Measurements from ENCODE around the gene SHB. TPM values are rescaled to one million over a fixed set of nuclear protein-coding genes. Genes with fewer than 3 reads are reported as not detected.

SHB gene
- total and polyA plus RNA-seq, 2 of the 8 experiments (the other 6 are each of a cell fraction or from before 2014, with no cell fraction given): 4.1 to 12.6 TPM

GRCh38 chr9:37947471-37947870 is 121.6 kb downstream of the SHB start:
- H3K27me3 ChIP-seq (replicated peaks in 1 of 4; ENCODE audit: control insufficient read depth in 3 of 4, extremely low read depth in 1 of 4, insufficient read depth in 3 of 4, low read length in 3 of 4): no peaks in the 10 kb centered on the region
- H4K8ac ChIP-seq (ENCODE audit: extremely low read depth, insufficient read depth, low read length): no peak overlapping the region
- no peak overlapping the region for H3K4me3 ChIP-seq (ENCODE audit: extremely low read depth in 1 of 4, insufficient read depth in 2 of 4, low read depth in 3 of 4, low read length in 4 of 4)
- no peak overlapping the region for H3K18ac ChIP-seq (ENCODE audit: extremely low read depth, low read length)
- no peak for TF ChIP-seq GABPA (IDR thresholded peaks at IDR 0.05; ENCODE audit: borderline replicate concordance, insufficient read depth, low read length)
- 76% methylated on average over 7 of the region's 7 CpGs; no CpG with 5 or more reads in 1 of the 2 experiments for WGBS, 2 experiments (ENCODE audit: extremely low coverage in 1 of 2, insufficient coverage in 1 of 2, insufficient read length in 1 of 2, insufficient replicate concordance in 2 of 2, low coverage in 1 of 2, low lambda C conversion rate in 2 of 2, missing lambda C conversion rate in 1 of 2)
- no peak overlapping the region for H4K91ac ChIP-seq (replicated peaks; ENCODE audit: insufficient read length, low read length)
- H2BK15ac ChIP-seq (ENCODE audit: low read length): no peak overlapping the region
- DNase-seq (ENCODE audit: low read depth in 1 of 2, low spot score in 2 of 2) (no peak), FAIRE-seq (no peak)
- no peak overlapping the region for H2BK120ac ChIP-seq (replicated peaks; ENCODE audit: low read depth, low read length)
- no peak overlapping the region for H3K9ac ChIP-seq (replicated peaks in 1 of 4; ENCODE audit: extremely low read depth in 1 of 4, low read depth in 3 of 4, low read length in 3 of 4)
- H4K5ac ChIP-seq (ENCODE audit: insufficient read length, low read depth, low read length): no peak overlapping the region
- H3K79me2 ChIP-seq (ENCODE audit: control insufficient read depth in 1 of 2, insufficient read depth in 2 of 2, low read length in 2 of 2): no peaks in the 10 kb centered on the region
- H3K4me1 ChIP-seq (replicated peaks in 1 of 4; ENCODE audit: control insufficient read depth in 3 of 4, insufficient read depth in 4 of 4, low read length in 3 of 4): peaks cover 6 to 21% (median 14%) of the 10 kb centered on the region in 4 experiments
- no peak overlapping the region for H2BK20ac ChIP-seq (ENCODE audit: low read length)
- H2AFZ ChIP-seq (ENCODE audit: low read length): no peak overlapping the region
- H3K23me2 ChIP-seq (ENCODE audit: low read depth, low read length): 0 out of 2 replicates have a peak, but pooled peaks cover 2% of the 10 kb centered on the region
- no peaks in the 10 kb centered on the region for H3K79me1 ChIP-seq (ENCODE audit: low read depth, low read length)
- peaks cover 2% of the 10 kb centered on the region in 2 experiments for H4K20me1 ChIP-seq (replicated peaks in 1 of 2; ENCODE audit: control insufficient read depth in 1 of 2, insufficient read depth in 2 of 2, low read length in 2 of 2)
- H2AK5ac ChIP-seq (ENCODE audit: low read depth, low read length): no peak overlapping the region
- CTCF ChIA-PET (ENCODE audit: partially characterized antibody): interaction anchor here (0.8 to 1.4 kb wide), 3 partner anchors 8 to 34 kb away, joined by 3 to 8 read pairs (median 3); no protein-coding TSS in a partner anchor
- no peak overlapping the region for H3K23ac ChIP-seq (ENCODE audit: insufficient read length)
- H2BK12ac ChIP-seq (ENCODE audit: low read depth, low read length): no peak overlapping the region
- no peak overlapping the region for H3K4ac ChIP-seq (replicated peaks; ENCODE audit: insufficient read length, low read depth, low read length)
- peaks cover 0 to 16% (median under 1%) of the 10 kb centered on the region in 4 experiments; a peak in 4 of 8 replicates for H3K36me3 ChIP-seq (ENCODE audit: control insufficient read depth in 2 of 4, insufficient read depth in 4 of 4, low read length in 3 of 4)
- H3K9me3 ChIP-seq (ENCODE audit: insufficient read depth in 2 of 2, low read depth in 1 of 2, low read length in 1 of 2): no peaks in the 10 kb centered on the region
- H2BK5ac ChIP-seq (ENCODE audit: low read depth, low read length): no peak overlapping the region
- no peak overlapping the region for H3K14ac ChIP-seq (ENCODE audit: insufficient read length)
- H3K56ac ChIP-seq (replicated peaks; ENCODE audit: insufficient read length, low read depth, low read length): no peak overlapping the region
- POLR2A ChIA-PET (ENCODE audit: partially characterized antibody): no interaction called here
- H3K4me2 ChIP-seq (ENCODE audit: insufficient read depth in 1 of 2, low read depth in 2 of 2, low read length in 2 of 2): no peak overlapping the region
- no peak overlapping the region for H3K27ac ChIP-seq (ENCODE audit: low read depth, low read length)
